Tibial nerve (tissue), 4 donors: Measurements from ENCODE around the gene RILPL2. TPM values are rescaled to one million over a fixed set of nuclear protein-coding genes. Genes with fewer than 3 reads are reported as not detected.
"Not testable (repeated sequence)": the region's sequence is repeated elsewhere in the genome, so short reads cannot be mapped to it uniquely, and the experiment has no call there.

Source experiments
- DNase-seq, 2 donors: peaks; one replicate each; pipeline ENCODE4 v3.0.0-alpha.2; 2019; ENCODE audit warnings: low spot score in 2 of 2
- H3K27ac ChIP-seq, 4 donors: fragments of 200-600 bp; sonication (generic) in 3 of 4; one replicate each; pipeline ENCODE4 v1.5.1; 2017 to 2019; ENCODE audit warnings: mild to moderate bottlenecking in 1 of 4
- H3K27me3 ChIP-seq, 2 donors: fragments of 200-600 bp; sonication (generic) in 1 of 2; one replicate each; pipeline versions ENCODE4 v1.5.1 to v1.6.0; 2017 to 2019
- H3K36me3 ChIP-seq, 3 donors: fragments of 200-600 bp; sonication (generic); one replicate each; pipeline ENCODE4 v1.5.1; 2018 to 2019
- H3K4me1 ChIP-seq, 4 donors: fragments of 200-600 bp; sonication (generic) in 3 of 4; one replicate each; pipeline ENCODE4 v1.5.1; 2017 to 2019
- H3K4me3 ChIP-seq, 4 donors: fragments of 200-600 bp; sonication (generic) in 3 of 4; one replicate each; pipeline ENCODE4 v1.5.1; 2017 to 2019; ENCODE audit warnings: mild to moderate bottlenecking in 1 of 4, moderate library complexity in 1 of 4
- H3K9me3 ChIP-seq, 4 donors: fragments of 200-600 bp; sonication (generic) in 3 of 4; one replicate each; pipeline ENCODE4 v1.5.1; 2017 to 2019
- EP300 ChIP-seq, 2 donors: sonication (generic); formaldehyde crosslinking; IDR thresholded peaks; one replicate each; pipeline ENCODE4 v1.6.1; 2017; ENCODE audit warnings: antibody characterized with exemption in 2 of 2, mild to moderate bottlenecking in 1 of 2
- POLR2A ChIP-seq, 2 donors: fragments of 450-650 bp; IDR thresholded peaks; one replicate each; pipeline ENCODE4 v1.6.1; 2017; ENCODE audit warnings: antibody characterized with exemption in 2 of 2, mild to moderate bottlenecking in 2 of 2, moderate library complexity in 2 of 2
- WGBS, 2 donors: methylation state at CpG; one replicate each; pipeline ENCODE4 v1.1.5; 2018; 5-methylcytosine and 5-hydroxymethylcytosine counted together
- total RNA-seq, 4 donors: library from RNA; depleted of rRNA; stranded (reverse); fragments of >200 nt; gene quantifications; one replicate each; pipeline ENCODE4 v1.1.0, GENCODE V29; 2016
- TF ChIP-seq, protein P1 (sequence below), 5 experiments: fragments of 200-600 bp in 3 of 5; fragments of 450-650 bp in 2 of 5; sonication (generic) in 3 of 5; IDR thresholded peaks; one replicate each; pipeline ENCODE4 v1.5.1; 2016 to 2019; ENCODE audit warnings: antibody characterized with exemption in 5 of 5, mild to moderate bottlenecking in 3 of 5, moderate library complexity in 2 of 5

The RILPL2 gene
- total RNA-seq, result 1 to 10 TPM; 5.2 to 6.9 (median 6.1) TPM

DNA sequence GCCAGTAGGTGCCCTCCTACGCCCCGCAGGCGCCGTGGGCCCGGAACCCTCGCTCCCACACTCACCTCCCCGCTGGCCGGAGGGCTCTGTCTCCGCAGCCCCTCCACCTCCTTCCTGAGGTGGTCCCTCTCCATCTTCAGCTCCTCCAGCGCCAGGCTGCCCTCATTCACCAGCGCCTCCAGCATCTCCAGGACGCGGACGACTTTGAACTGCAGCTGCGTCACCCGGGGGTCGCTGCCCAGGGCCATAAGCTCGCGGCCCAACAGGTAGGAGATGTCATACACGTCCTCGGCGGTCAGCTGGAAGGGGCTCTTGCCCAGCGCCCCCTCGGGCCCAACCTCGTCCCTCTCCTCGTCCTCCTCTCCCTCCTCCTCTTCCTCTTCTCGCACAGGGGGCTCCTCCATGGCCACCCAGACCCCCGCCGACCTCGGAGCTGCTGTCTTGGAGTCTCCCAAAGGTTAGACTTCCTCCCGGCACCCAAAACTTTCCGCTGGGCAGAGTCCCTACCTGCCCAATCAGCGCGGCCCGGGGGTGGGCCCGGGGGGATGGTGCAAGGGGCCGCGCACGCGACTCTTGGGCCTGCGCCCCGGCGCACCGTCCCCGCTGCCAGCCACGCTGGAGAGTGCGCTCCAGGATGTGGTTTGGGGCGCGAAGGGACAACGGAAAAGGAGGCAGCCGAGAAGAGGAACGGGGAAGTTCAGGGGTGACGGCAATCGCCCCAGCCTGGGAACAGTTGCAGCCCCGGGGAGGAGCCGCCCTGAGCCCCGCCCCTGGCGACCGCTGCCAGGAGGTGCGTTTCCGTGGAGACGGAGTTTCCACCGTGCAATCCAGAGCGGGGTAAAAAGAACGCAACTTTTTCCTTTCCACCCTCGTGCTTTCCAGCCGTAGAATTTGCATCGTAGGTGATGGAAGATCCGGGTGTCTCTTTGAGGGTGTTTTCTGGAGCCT, at the start of gene RILPL2:
Gene RILPL2, minus strand, starts transcription at position 668 of the 948 bp plus-strand sequence. Its CDS starts 264 bp downstream, at position 404.
- peak; percentile 82 to 83 for DNase-seq
- H3K27me3 ChIP-seq, result no peaks in the 10 kb centered on the region
- peak within 1 kb of the TSS in 3 of 4 donors; percentile 69 to 82 (median 80) for H3K27ac ChIP-seq
- peaks cover 0 to 2% (median 0%) of the 10 kb centered on the region in 3 donors for H3K36me3 ChIP-seq
- peak within 1 kb of the TSS; percentile 41 to 92 (median 82) for H3K4me3 ChIP-seq
- no peaks in the 10 kb centered on the region for H3K9me3 ChIP-seq
- peaks cover 0 to 47% (median 16%) of the 10 kb centered on the region in 4 donors for H3K4me1 ChIP-seq
- TF ChIP-seq POLR2A (IDR thresholded peaks at IDR 0.05), result peak in 1 of 2 donors; percentile 64
- TF ChIP-seq, protein P1, sequence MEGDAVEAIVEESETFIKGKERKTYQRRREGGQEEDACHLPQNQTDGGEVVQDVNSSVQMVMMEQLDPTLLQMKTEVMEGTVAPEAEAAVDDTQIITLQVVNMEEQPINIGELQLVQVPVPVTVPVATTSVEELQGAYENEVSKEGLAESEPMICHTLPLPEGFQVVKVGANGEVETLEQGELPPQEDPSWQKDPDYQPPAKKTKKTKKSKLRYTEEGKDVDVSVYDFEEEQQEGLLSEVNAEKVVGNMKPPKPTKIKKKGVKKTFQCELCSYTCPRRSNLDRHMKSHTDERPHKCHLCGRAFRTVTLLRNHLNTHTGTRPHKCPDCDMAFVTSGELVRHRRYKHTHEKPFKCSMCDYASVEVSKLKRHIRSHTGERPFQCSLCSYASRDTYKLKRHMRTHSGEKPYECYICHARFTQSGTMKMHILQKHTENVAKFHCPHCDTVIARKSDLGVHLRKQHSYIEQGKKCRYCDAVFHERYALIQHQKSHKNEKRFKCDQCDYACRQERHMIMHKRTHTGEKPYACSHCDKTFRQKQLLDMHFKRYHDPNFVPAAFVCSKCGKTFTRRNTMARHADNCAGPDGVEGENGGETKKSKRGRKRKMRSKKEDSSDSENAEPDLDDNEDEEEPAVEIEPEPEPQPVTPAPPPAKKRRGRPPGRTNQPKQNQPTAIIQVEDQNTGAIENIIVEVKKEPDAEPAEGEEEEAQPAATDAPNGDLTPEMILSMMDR (IDR thresholded peaks at IDR 0.05), result peak in 1 of 5 experiments; percentile 52
- TF ChIP-seq EP300 (IDR thresholded peaks at IDR 0.05), result peak; percentile 64 to 87
- 0 to 1% methylated on average over 60 to 68 of the region's 69 CpGs for WGBS, 2 donors

DNA sequence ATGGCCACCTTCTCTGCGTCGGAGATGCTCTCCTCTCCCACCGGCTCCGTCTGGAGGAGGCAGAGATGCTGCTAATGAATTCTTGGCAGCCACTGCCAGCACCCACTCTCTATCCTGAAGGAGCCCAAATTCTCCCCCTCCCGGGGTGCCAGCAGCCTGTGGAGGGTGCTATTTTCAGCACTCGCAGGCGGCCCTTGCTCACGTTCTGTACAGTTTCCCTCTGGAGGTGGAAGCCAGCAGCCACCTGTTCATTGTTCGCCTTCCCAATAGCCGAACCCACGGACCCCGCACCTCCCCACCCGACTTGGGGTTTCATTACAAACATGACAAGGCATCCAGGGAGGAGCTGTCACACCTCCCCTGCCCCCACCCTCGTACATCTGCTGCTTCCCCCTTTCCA, 49.3 kb upstream of the RILPL2 start:
- WGBS, 2 donors, result 82 to 84% methylated on average over 14 of the region's 14 CpGs
- peaks cover 0 to 4% (median 0%) of the 10 kb centered on the region in 4 donors for H3K4me1 ChIP-seq
- H3K9me3 ChIP-seq, result no peaks in the 10 kb centered on the region
- H3K36me3 ChIP-seq, result peaks cover 0 to 42% (median 0%) of the 10 kb centered on the region in 3 donors
- H3K27me3 ChIP-seq, result no peaks in the 10 kb centered on the region
- no peak for TF ChIP-seq EP300 (IDR thresholded peaks at IDR 0.05)
- TF ChIP-seq, protein P1 (IDR thresholded peaks at IDR 0.05), result no peak
- TF ChIP-seq POLR2A (IDR thresholded peaks at IDR 0.05), result no peak
- no peak overlapping the region for H3K4me3 ChIP-seq
- H3K27ac ChIP-seq, result no peak overlapping the region
- no peak for DNase-seq

DNA sequence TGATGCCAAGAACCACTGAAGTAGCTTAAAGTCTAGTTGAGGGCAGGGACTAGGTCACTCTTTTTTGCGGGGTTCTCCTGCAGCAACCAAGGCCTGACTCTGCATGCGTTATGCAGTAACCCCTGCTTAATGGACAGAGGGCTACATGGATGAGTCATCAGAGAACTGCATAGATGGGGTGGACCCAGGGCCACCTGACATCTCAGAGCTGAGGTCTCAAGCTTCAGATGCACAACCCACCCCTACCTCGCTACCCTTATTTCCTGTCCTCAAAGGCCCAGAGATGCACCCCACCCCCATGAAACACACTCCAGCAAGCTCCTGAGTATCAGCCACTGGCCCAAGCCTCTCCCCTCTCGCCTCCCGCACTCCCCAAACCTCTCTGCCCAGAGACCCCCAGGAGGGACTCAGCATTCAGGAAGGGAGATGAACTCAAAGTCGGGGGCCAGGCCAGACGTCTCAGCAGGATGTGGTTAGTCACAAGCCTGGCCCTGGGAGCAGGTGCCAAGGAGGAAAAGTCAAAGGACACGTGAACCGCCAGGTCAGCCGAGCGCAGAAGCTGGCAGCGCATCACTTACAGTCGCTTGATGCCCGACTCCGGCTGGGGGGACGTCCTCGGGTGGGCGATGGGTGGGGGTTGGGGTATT, 47.2 kb upstream of the RILPL2 start:
- TF ChIP-seq EP300 (IDR thresholded peaks at IDR 0.05) (no peak), POLR2A (IDR thresholded peaks at IDR 0.05) (no peak)
- TF ChIP-seq, protein P1 (IDR thresholded peaks at IDR 0.05), result no peak
- Histone ChIP-seq H3K4me3 (no peak overlapping the region), H3K9me3 (no peaks in the 10 kb centered on the region), H3K4me1 (peaks cover 0 to 23% (median 0%) of the 10 kb centered on the region in 4 donors), H3K27ac (no peak overlapping the region), H3K27me3 (no peaks in the 10 kb centered on the region), H3K36me3 (peaks cover 0 to 37% (median 0%) of the 10 kb centered on the region in 3 donors)
- DNase-seq, result no peak
- WGBS, 2 donors, result 74 to 83% methylated on average over 18 of the region's 18 CpGs

DNA sequence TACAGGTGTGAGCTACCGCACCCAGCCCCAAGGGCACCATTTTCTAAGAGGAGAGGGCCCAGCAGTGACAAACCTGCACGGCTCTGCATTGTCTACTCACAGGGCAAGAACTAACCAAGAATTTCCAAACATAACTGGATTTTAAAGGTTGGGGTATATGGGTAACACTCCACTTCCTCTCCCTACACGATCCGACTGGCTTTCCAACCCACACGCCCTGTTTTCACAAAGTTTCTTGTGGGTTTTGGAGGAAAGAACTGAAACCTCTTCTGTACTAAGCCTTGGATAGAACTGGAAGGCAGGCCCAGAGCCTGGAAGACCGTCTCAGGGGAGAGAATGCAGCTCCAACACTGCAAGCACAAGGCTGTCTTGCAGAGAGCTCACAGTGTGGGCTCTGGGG, 46.4 kb upstream of the RILPL2 start:
- no peak for DNase-seq
- Histone ChIP-seq H3K27ac (no peak overlapping the region), H3K36me3 (peaks cover 0 to 29% (median 0%) of the 10 kb centered on the region in 3 donors)

GRCh38 chr12:123481251-123481650, 44.8 kb upstream of the RILPL2 start:
- peaks cover 0 to 27% (median 2%) of the 10 kb centered on the region in 4 donors for H3K4me1 ChIP-seq
- peak overlapping the region in 2 of 4 donors; percentile 91 to 94 for H3K27ac ChIP-seq
- peaks cover 0 to 34% (median 0%) of the 10 kb centered on the region in 3 donors for H3K36me3 ChIP-seq
- H3K4me3 ChIP-seq, H3K9me3 ChIP-seq, DNase-seq, H3K27me3 ChIP-seq: not testable (repeated sequence)
- 85 to 88% methylated on average over 5 of the region's 5 CpGs for WGBS, 2 donors

More for the DNA sequence above, 46.4 kb upstream of the RILPL2 start:
- peaks cover 0 to 27% (median 2%) of the 10 kb centered on the region in 4 donors for H3K4me1 ChIP-seq
- WGBS, 2 donors, result 69 to 73% methylated on average over 6 of the region's 6 CpGs
- no peaks in the 10 kb centered on the region for H3K9me3 ChIP-seq
- no peaks in the 10 kb centered on the region for H3K27me3 ChIP-seq
- no peak overlapping the region for H3K4me3 ChIP-seq
- no peak for TF ChIP-seq POLR2A (IDR thresholded peaks at IDR 0.05)
- TF ChIP-seq, protein P1 (IDR thresholded peaks at IDR 0.05), result no peak
- no peak for TF ChIP-seq EP300 (IDR thresholded peaks at IDR 0.05)
